Cardiac fibroblast (primary cell): ENCODE data around the gene MORC4.

Experiments used
- DNase-seq, 2 donors: peaks; one replicate each; pipeline versions ENCODE4 v3.0.0 to v3.0.0-alpha.2; 2010; ENCODE audit warnings: low read depth in 2 of 2
- H3K4me3 ChIP-seq, 2 donors: replicated peaks in 1 of 2; 1 replicate in 1 of 2; 2 replicates in 1 of 2; pipeline ENCODE4 v1.5.1; 2011; ENCODE audit warnings: low read depth in 2 of 2, low read length in 2 of 2, mild to moderate bottlenecking in 2 of 2, moderate library complexity in 1 of 2
- TF ChIP-seq, protein P1 (sequence below): IDR thresholded peaks from one replicate; pipeline ENCODE4 v1.5.1; 2011; ENCODE audit warnings: low read depth, mild to moderate bottlenecking, low read length, inconsistent platforms

Gene MORC4

GRCh38 chrX:106950381-106950780, 49.6 kb downstream of the MORC4 start:
- no peak for DNase-seq
- TF ChIP-seq, protein P1, sequence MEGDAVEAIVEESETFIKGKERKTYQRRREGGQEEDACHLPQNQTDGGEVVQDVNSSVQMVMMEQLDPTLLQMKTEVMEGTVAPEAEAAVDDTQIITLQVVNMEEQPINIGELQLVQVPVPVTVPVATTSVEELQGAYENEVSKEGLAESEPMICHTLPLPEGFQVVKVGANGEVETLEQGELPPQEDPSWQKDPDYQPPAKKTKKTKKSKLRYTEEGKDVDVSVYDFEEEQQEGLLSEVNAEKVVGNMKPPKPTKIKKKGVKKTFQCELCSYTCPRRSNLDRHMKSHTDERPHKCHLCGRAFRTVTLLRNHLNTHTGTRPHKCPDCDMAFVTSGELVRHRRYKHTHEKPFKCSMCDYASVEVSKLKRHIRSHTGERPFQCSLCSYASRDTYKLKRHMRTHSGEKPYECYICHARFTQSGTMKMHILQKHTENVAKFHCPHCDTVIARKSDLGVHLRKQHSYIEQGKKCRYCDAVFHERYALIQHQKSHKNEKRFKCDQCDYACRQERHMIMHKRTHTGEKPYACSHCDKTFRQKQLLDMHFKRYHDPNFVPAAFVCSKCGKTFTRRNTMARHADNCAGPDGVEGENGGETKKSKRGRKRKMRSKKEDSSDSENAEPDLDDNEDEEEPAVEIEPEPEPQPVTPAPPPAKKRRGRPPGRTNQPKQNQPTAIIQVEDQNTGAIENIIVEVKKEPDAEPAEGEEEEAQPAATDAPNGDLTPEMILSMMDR, result no peak

GRCh38 chrX:106949366-106949765, 50.6 kb downstream of the MORC4 start:
- H3K4me3 ChIP-seq, result no peak overlapping the region
- TF ChIP-seq, protein P1, result no peak
- DNase-seq, result no peak

More at GRCh38 chrX:106950381-106950780, 49.6 kb downstream of the MORC4 start:
- no peak overlapping the region for H3K4me3 ChIP-seq

DNA sequence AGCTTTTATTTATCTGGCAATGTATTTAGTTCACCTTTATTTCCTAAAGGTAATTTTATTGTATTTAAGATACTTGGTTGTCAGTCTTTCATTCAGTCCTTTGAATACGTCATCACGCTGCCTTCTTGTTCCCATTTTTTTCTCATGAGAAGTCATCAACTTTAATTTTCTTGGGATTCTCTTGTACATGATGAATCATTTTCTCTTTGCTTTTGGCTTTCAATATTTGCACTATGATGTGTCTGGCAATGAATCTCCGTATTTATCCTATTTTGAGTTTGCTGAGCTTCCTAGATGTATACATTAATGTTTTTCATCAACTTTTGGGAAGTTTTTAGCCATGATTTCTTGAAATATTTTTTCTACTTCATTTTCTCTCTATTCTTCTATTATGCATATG, 51.4 kb downstream of the MORC4 start:
- DNase-seq, result peak in 1 of 2 donors; percentile 25
- TF ChIP-seq, protein P1, result no peak
- no peak overlapping the region for H3K4me3 ChIP-seq

- TF ChIP-seq, protein P1, result no peak
- no peak for DNase-seq
Measured at GRCh38 chrX:106946464-106946863, 53.5 kb downstream of the MORC4 start.

GRCh38 chrX:106940068-106940467, 59.9 kb downstream of the MORC4 start:
- TF ChIP-seq, protein P1, result no peak

More at GRCh38 chrX:106946464-106946863, 53.5 kb downstream of the MORC4 start:
- no peak overlapping the region for H3K4me3 ChIP-seq

DNA sequence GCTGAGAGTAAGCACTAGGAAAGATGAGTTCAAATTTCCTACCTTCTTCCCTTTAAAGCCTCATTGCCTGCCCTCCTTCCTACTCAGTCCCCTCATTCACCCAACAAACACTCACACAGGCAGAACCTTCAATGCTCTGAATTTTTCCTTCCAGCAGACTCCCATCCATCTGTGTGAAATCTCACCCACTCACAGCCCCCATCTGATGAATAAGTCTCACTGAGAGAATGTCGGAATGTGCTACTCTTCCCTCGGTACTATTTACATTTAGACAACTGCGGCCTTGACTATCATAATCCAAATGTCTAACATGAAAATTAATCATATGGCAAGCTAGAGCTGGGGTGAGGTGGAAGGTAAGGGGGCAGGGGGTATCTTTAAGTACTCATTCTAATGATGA, 60.4 kb downstream of the MORC4 start:
- no peak overlapping the region for H3K4me3 ChIP-seq
- no peak for DNase-seq
- TF ChIP-seq, protein P1, result no peak

More at GRCh38 chrX:106940068-106940467, 59.9 kb downstream of the MORC4 start:
- no peak for DNase-seq
- no peak overlapping the region for H3K4me3 ChIP-seq

- no peak overlapping the region for H3K4me3 ChIP-seq
- TF ChIP-seq, protein P1, result no peak
- DNase-seq, result no peak
Measured at GRCh38 chrX:106936246-106936645, 63.8 kb downstream of the MORC4 start.
